Esophagus muscularis mucosa (tissue), 4 donors: Measurements from ENCODE around the gene SLPI. TPM values are rescaled to one million over a fixed set of nuclear protein-coding genes. Genes with fewer than 3 reads are reported as not detected.

ENCODE experiments used
- DNase-seq: peaks from one replicate; pipeline ENCODE4 v3.0.0-alpha.2; 2017; ENCODE audit errors: extremely low spot score
- H3K27ac ChIP-seq, 4 donors: fragments of 200-600 bp; sonication (generic); replicated peaks in 1 of 4; 1 replicate in 3 of 4; 2 replicates in 1 of 4; pipeline ENCODE4 v1.5.1; 2016 to 2019; ENCODE audit warnings: mild to moderate bottlenecking in 1 of 4
- H3K27me3 ChIP-seq, 4 donors: fragments of 200-600 bp; sonication (generic); one replicate each; pipeline versions ENCODE4 v1.5.1 to v1.6.0; 2016 to 2019
- H3K36me3 ChIP-seq, 4 donors: fragments of 200-600 bp; sonication (generic); one replicate each; pipeline ENCODE4 v1.5.1; 2016 to 2019
- H3K4me1 ChIP-seq, 4 donors: fragments of 200-600 bp; sonication (generic); one replicate each; pipeline ENCODE4 v1.5.1; 2016 to 2019
- H3K4me3 ChIP-seq, 4 donors: fragments of 200-600 bp; sonication (generic); 1 replicate in 2 of 4; 2 replicates in 2 of 4; pipeline ENCODE4 v1.5.1; 2016 to 2019; ENCODE audit warnings: mild to moderate bottlenecking in 4 of 4, moderate library complexity in 1 of 4
- H3K9me3 ChIP-seq, 4 donors: fragments of 200-600 bp; sonication (generic); 1 replicate in 3 of 4; 2 replicates in 1 of 4; pipeline ENCODE4 v1.5.1; 2016 to 2019
- CTCF ChIP-seq, 3 experiments: fragments of 200-600 bp in 2 of 3; fragments of 450-650 bp in 1 of 3; sonication (generic) in 2 of 3; IDR thresholded peaks; one replicate each; pipeline ENCODE4 v1.5.1; 2017 to 2019; ENCODE audit warnings: antibody characterized with exemption in 3 of 3, mild to moderate bottlenecking in 2 of 3, moderate library complexity in 1 of 3
- EP300 ChIP-seq: sonication (generic); formaldehyde crosslinking; IDR thresholded peaks from one replicate; pipeline ENCODE4 v1.6.1; 2017; ENCODE audit warnings: antibody characterized with exemption
- POLR2A ChIP-seq: fragments of 450-650 bp; IDR thresholded peaks from one replicate; pipeline ENCODE4 v1.6.1; 2017; ENCODE audit warnings: antibody characterized with exemption, moderate library complexity, mild to moderate bottlenecking, low read depth
- POLR2AphosphoS5 ChIP-seq, 2 donors: sonication (generic); formaldehyde crosslinking; IDR thresholded peaks; one replicate each; pipeline ENCODE4 v1.6.1; 2017; ENCODE audit warnings: antibody characterized with exemption in 2 of 2
- WGBS: methylation state at CpG from one replicate; pipeline ENCODE4 v1.1.5; 2018; 5-methylcytosine and 5-hydroxymethylcytosine counted together
- intact Hi-C: fragments of 100-400 bp; cut with DNase I; formaldehyde crosslinking; loops from one replicate; pipeline ENCODE4 v1.15.1; 2023
- total RNA-seq, 4 donors: library from RNA; depleted of rRNA; stranded (reverse); fragments of >200 nt; gene quantifications; one replicate each; pipeline versions ENCODE4 v1.1.0 to v1.2.1, GENCODE V29; 2016

Gene SLPI
- total RNA-seq, 4 donors from 2014 or later: 27.8 to 109 (median 66.4) TPM

GRCh38 chr20:45279992-45280391, 25.6 kb upstream of the SLPI start:
- Histone ChIP-seq H3K9me3 (no peaks in the 10 kb centered on the region), H3K4me1 (no peaks in the 10 kb centered on the region), H3K27ac (no peak overlapping the region), H3K36me3 (no peaks in the 10 kb centered on the region), H3K27me3 (peaks cover 0 to 28% (median 0%) of the 10 kb centered on the region in 4 donors), H3K4me3 (no peak overlapping the region)
- no peak for DNase-seq
- intact Hi-C loops: no loop called here
- 72% methylated on average over 1 of the region's 1 CpG for WGBS
- TF ChIP-seq POLR2AphosphoS5 (IDR thresholded peaks at IDR 0.05) (no peak), CTCF (IDR thresholded peaks at IDR 0.05) (no peak), EP300 (no peak), POLR2A (no peak)

- intact Hi-C loops: no loop called here
- no peak for TF ChIP-seq CTCF (IDR thresholded peaks at IDR 0.05)
- TF ChIP-seq POLR2A: no peak
- no peak for TF ChIP-seq POLR2AphosphoS5 (IDR thresholded peaks at IDR 0.05)
- TF ChIP-seq EP300: no peak
- peaks cover 0 to 11% (median 0%) of the 10 kb centered on the region in 4 donors for H3K27me3 ChIP-seq
- H3K9me3 ChIP-seq: no peaks in the 10 kb centered on the region
- no peak overlapping the region for H3K4me3 ChIP-seq
- H3K36me3 ChIP-seq: no peaks in the 10 kb centered on the region
- no peak overlapping the region for H3K27ac ChIP-seq
- DNase-seq: no peak
- WGBS: 73% methylated on average over 3 of the region's 3 CpGs
- no peaks in the 10 kb centered on the region for H3K4me1 ChIP-seq
These were observed 21.0 kb upstream of the SLPI start for GRCh38 chr20:45275338-45275737.

GRCh38 chr20:45269754-45270270, 15.4 kb upstream of the SLPI start:
- Histone ChIP-seq H3K9me3 (no peaks in the 10 kb centered on the region), H3K4me1 (no peaks in the 10 kb centered on the region), H3K27ac (no peak overlapping the region), H3K4me3 (no peak overlapping the region), H3K27me3 (peaks cover 0 to 8% (median 0%) of the 10 kb centered on the region in 4 donors), H3K36me3 (no peaks in the 10 kb centered on the region)
- 83% methylated on average over 4 of the region's 4 CpGs for WGBS
- TF ChIP-seq POLR2A: no peak
- no peak for TF ChIP-seq POLR2AphosphoS5 (IDR thresholded peaks at IDR 0.05)
- no peak for TF ChIP-seq EP300
- TF ChIP-seq CTCF (IDR thresholded peaks at IDR 0.05): no peak
- intact Hi-C loops: no loop called here
- peak; percentile 68 for DNase-seq

- WGBS: 86% methylated on average over 3 of the region's 3 CpGs
- no peak overlapping the region for H3K4me3 ChIP-seq
These were observed 14.7 kb upstream of the SLPI start for GRCh38 chr20:45269056-45269455.

More at GRCh38 chr20:45269056-45269455, 14.7 kb upstream of the SLPI start:
- H3K9me3 ChIP-seq: no peaks in the 10 kb centered on the region
- peak; percentile 55 for DNase-seq
- H3K27me3 ChIP-seq: peaks cover 0 to 6% (median 0%) of the 10 kb centered on the region in 4 donors
- no peak for TF ChIP-seq CTCF (IDR thresholded peaks at IDR 0.05)
- no peak for TF ChIP-seq POLR2A
- TF ChIP-seq EP300: no peak
- TF ChIP-seq POLR2AphosphoS5 (IDR thresholded peaks at IDR 0.05): no peak
- no peaks in the 10 kb centered on the region for H3K36me3 ChIP-seq
- H3K4me1 ChIP-seq: no peaks in the 10 kb centered on the region
- intact Hi-C loops: no loop called here
- H3K27ac ChIP-seq: no peak overlapping the region
